ENCODE results near the gene BAG5.

DNA sequence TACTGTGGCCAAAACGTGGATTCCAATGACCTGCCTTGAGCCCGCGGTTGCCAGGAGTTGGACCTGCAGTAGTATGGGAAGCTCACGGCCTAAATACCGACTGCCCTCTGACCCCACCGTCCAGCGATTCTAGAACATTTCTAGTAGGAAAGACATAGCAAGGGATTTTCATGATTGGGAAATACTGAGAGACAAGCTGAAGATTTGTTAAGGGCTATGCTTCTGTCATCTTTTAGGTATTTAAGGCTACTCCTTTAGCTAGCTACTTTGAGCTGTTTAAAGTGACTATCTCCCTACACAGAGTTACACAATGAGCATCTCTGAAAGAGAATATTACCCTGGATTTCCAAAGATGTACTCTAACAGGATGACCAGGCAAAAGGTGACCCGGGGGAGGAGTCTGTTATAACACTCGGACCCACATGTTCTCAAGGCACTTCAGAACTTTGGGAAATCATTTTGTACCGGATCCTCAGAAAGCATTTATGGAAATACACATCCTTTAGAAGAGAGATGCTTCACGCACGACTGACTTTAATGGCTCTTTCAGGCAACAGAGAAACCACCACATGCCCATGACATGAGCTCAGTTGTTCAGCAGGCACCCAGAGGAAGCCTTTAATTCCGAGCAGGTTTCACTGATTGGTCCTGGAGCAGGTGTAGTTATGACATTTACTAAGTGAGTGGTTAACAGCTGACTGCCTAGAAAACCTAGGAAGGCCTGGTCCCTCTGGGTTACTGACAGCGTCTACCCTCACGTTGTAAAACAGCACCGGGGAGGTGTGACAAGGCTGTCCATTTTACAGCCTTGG, 4.2 kb downstream of the BAG5 start:
- TF ChIP-seq, protein P1, sequence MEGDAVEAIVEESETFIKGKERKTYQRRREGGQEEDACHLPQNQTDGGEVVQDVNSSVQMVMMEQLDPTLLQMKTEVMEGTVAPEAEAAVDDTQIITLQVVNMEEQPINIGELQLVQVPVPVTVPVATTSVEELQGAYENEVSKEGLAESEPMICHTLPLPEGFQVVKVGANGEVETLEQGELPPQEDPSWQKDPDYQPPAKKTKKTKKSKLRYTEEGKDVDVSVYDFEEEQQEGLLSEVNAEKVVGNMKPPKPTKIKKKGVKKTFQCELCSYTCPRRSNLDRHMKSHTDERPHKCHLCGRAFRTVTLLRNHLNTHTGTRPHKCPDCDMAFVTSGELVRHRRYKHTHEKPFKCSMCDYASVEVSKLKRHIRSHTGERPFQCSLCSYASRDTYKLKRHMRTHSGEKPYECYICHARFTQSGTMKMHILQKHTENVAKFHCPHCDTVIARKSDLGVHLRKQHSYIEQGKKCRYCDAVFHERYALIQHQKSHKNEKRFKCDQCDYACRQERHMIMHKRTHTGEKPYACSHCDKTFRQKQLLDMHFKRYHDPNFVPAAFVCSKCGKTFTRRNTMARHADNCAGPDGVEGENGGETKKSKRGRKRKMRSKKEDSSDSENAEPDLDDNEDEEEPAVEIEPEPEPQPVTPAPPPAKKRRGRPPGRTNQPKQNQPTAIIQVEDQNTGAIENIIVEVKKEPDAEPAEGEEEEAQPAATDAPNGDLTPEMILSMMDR (IDR thresholded peaks at IDR 0.05): no peak
- TF ChIP-seq EZH2 (IDR thresholded peaks at IDR 0.05; ENCODE audit: borderline replicate concordance, insufficient read depth, low read depth, low read length, poor library complexity, severe bottlenecking): no peak

All from B cell (primary cell).